ENCODE measurements around the gene HOXC12.

HOXC12 gene

DNA sequence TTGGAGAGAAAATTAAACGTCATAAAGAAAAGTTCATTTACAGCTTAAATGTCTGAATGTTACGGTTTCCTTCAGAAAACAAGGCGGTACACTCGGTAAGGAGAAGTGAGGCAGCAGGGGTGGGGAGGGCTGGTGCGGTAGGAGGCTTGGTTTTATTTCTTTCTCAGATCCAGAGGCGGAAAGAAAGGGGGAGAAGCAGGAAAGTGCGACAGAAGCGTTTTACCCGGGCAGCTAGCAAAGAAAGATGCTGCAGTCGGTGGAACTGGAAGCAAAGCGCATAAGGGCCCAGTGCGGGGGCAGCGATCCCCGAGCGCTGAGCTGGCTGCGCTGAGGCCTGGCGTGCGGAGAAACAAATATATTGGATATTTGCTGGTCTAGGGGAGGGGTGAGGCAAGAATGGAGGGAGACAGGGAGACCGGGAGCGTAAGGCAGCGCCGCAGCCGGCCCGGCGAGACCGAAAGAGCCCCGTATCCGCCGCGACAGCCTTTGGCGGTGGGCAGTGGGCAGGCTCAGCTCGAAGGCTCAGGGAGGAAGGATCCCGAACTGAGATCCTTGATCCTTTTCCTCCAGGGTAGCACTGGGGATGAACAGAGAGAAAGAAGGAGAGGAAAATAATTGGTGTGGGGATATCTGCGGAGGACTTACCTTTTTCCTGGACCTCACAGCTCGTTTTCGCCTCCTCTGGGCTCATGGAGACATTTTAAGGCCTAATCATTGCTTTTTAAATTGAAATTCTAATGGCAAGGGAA, 11.9 kb downstream of the HOXC12 start:
- no peak for DNase-seq (ENCODE audit: low spot score)
- TF ChIP-seq, protein P1, sequence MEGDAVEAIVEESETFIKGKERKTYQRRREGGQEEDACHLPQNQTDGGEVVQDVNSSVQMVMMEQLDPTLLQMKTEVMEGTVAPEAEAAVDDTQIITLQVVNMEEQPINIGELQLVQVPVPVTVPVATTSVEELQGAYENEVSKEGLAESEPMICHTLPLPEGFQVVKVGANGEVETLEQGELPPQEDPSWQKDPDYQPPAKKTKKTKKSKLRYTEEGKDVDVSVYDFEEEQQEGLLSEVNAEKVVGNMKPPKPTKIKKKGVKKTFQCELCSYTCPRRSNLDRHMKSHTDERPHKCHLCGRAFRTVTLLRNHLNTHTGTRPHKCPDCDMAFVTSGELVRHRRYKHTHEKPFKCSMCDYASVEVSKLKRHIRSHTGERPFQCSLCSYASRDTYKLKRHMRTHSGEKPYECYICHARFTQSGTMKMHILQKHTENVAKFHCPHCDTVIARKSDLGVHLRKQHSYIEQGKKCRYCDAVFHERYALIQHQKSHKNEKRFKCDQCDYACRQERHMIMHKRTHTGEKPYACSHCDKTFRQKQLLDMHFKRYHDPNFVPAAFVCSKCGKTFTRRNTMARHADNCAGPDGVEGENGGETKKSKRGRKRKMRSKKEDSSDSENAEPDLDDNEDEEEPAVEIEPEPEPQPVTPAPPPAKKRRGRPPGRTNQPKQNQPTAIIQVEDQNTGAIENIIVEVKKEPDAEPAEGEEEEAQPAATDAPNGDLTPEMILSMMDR (IDR thresholded peaks at IDR 0.05; ENCODE audit: extremely low read depth, insufficient read depth, missing control alignments) = no peak
- in situ Hi-C loops (cut with MboI; ENCODE audit: low pct_unique_long_range_greater_than_20kb, low sequenced_read_pairs, unreplicated experiment) = no loop called here

DNA sequence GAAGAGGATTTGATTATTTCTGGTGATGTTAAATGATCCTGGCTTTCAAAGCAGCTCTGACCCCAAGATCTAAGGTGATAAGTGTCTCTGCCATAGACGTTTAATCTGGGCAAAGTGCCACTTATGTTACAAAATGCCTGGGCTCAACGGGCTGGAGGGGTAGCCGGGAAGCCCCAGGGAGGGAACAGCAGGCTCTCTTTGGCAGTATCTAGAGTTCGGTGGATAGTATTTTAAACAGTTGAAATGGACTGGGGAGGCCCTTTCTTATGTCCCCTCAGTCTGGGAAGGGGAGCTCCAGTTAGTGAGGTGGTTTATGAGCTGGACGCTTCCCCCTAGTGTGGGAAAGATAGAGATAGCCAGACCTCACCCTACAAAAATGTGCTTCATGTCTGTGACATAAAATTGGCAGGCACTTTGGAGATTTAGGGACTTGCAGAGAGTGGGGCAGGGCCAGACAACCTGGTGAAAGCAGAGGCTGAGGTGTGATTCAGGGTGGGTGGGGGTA, 12.8 kb downstream of the HOXC12 start:
- TF ChIP-seq, protein P1 (IDR thresholded peaks at IDR 0.05; ENCODE audit: extremely low read depth, insufficient read depth, missing control alignments) = no peak
- in situ Hi-C loops (cut with MboI; ENCODE audit: low pct_unique_long_range_greater_than_20kb, low sequenced_read_pairs, unreplicated experiment) = no loop called here
- no peak for DNase-seq (ENCODE audit: low spot score)

DNA sequence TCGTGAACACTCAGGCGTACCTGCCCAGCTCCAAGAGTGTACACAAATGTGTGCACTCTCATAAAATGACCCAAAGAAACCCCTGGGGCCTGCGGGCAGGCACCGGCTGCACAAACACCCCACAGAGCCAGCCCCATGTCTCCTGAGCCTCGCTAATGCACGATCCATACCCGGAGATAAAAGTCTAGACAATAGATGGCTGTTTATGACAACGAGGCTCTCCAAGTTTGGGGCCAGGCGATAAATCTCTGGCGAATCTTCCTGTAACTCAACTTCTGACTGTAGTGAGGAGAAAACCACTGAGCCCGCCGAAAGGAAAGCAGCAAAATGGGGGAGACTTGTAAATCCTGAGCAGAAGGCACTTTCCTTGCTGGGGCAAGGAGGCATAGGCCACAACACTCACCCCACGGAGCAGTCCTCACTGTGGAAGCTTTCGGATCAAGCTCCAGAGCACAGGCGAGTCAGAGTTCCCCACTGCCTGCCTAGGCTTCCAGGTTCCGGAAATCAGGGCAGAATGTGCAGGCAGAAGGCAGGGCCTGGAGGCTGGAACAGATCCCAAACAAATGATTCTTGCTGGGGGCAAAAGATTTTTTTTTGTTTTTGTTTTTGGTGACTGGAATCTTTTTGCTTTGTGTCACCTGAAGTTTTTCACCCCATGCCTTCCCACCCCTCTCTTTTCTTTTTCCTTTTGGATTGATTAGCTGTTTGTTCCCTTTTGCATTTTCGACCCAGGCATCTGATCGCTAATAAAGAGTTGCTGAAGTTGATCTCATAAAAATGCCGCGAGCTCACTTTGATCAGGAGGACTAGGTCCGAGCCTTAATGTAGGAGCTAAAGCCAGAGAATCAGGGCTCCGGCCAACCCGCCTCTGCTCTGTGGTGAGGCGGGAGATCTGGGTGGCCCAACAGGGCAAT, 13.8 kb downstream of the HOXC12 start:
- TF ChIP-seq, protein P1 (IDR thresholded peaks at IDR 0.05; ENCODE audit: extremely low read depth, insufficient read depth, missing control alignments) = no peak
- in situ Hi-C loops (cut with MboI; ENCODE audit: low pct_unique_long_range_greater_than_20kb, low sequenced_read_pairs, unreplicated experiment) = no loop called here
- no peak for DNase-seq (ENCODE audit: low spot score)

GRCh38 chr12:53969588-53970259, 15.0 kb downstream of the HOXC12 start:
- TF ChIP-seq, protein P1 (IDR thresholded peaks at IDR 0.05; ENCODE audit: extremely low read depth, insufficient read depth, missing control alignments) = no peak
- DNase-seq (ENCODE audit: low spot score) = no peak
- in situ Hi-C loops (cut with MboI; ENCODE audit: low pct_unique_long_range_greater_than_20kb, low sequenced_read_pairs, unreplicated experiment) = no loop called here

DNA sequence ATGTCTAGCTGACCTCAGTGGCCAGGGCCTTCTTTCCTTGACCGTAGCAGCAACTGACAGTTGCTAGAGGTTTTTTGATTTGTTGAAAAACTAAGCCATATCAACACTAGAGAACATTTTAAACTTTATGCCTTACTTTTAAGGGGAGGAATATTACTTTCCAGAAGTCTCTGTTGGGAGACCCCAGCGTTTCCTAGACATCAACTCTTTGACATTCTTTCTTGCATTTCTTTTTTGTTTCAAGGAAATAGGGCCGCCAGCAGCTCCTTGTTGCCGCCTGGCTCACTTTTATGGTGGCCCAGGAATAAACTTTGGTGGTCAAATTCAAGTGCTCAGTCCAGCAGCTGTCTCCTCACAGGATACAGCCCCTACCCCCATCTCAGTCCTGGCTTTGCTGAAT, 15.7 kb downstream of the HOXC12 start:
- no peak for DNase-seq (ENCODE audit: low spot score)
- in situ Hi-C loops (cut with MboI; ENCODE audit: low pct_unique_long_range_greater_than_20kb, low sequenced_read_pairs, unreplicated experiment) = no loop called here

More for the DNA sequence above, 15.7 kb downstream of the HOXC12 start:
- TF ChIP-seq, protein P1 (IDR thresholded peaks at IDR 0.05; ENCODE audit: extremely low read depth, insufficient read depth, missing control alignments) = no peak
